WTC11 (cell line): ENCODE data around the gene GAL3ST3. TPM values are rescaled to one million over a fixed set of nuclear protein-coding genes. Genes with fewer than 3 reads are reported as not detected.

Source experiments
- ATAC-seq: fragments of 200-7000 bp; cut with Tn5 transposase; 2 replicates; pipeline ENCODE4 v1.10.0; 2021; ENCODE audit warnings: mild to moderate bottlenecking, moderate library complexity
- CTCF ChIA-PET: fragments of 300-600 bp; sonication (Branson Sonifier 250); formaldehyde crosslinking; loops from one replicate; lab custom pipeline; 2021; ENCODE audit warnings: antibody characterized with exemption; lab: Charles Lee
- POLR2A ChIA-PET: fragments of 350-600 bp; sonication (Branson Sonifier 250); formaldehyde crosslinking; loops from one replicate; lab custom pipeline; 2021; ENCODE audit warnings: antibody characterized with exemption; lab: Charles Lee
- DNase-seq: peaks from one replicate; pipeline ENCODE4 v3.0.0; 2021; ENCODE audit warnings: low spot score
- H3K27ac Mint-ChIP-seq: 2 replicates; pipeline ENCODE4 v1.8.0; 2021; ENCODE audit warnings: mixed read lengths
- H3K27me3 Mint-ChIP-seq: 2 replicates; pipeline ENCODE4 v1.8.0; 2021; ENCODE audit warnings: low read depth, mild to moderate bottlenecking, moderate library complexity, mixed read lengths
- H3K36me3 Mint-ChIP-seq: 2 replicates; pipeline ENCODE4 v1.8.0; 2021; ENCODE audit warnings: mixed read lengths
- H3K4me1 Mint-ChIP-seq: 2 replicates; pipeline ENCODE4 v1.8.0; 2022; ENCODE audit warnings: mixed read lengths
- H3K4me3 Mint-ChIP-seq: 2 replicates; pipeline ENCODE4 v1.8.0; 2021; ENCODE audit warnings: mild to moderate bottlenecking, moderate library complexity, mixed read lengths
- H3K9me3 Mint-ChIP-seq: 2 replicates; pipeline ENCODE4 v1.8.0; 2021; ENCODE audit warnings: mixed read lengths
- E2F4 ChIP-seq: sonication (generic); formaldehyde crosslinking; IDR thresholded peaks from 2 replicates; pipeline ENCODE4 v1.8.1; 2022; ENCODE audit warnings: low read depth, mild to moderate bottlenecking, moderate library complexity, missing genetic modification reagents, borderline replicate concordance
- ESRRA ChIP-seq: sonication (generic); formaldehyde crosslinking; IDR thresholded peaks from 2 replicates; pipeline ENCODE4 v1.8.1; 2022; ENCODE audit warnings: mild to moderate bottlenecking, missing genetic modification reagents, borderline replicate concordance
- FOXK1 ChIP-seq: sonication (generic); formaldehyde crosslinking; IDR thresholded peaks from 2 replicates; pipeline ENCODE4 v1.8.0; 2022; ENCODE audit warnings: mild to moderate bottlenecking, moderate library complexity, missing genetic modification reagents
- FOXP1 ChIP-seq: sonication (generic); formaldehyde crosslinking; IDR thresholded peaks from 2 replicates; pipeline ENCODE4 v1.8.0; 2022; ENCODE audit warnings: missing genetic modification reagents, mild to moderate bottlenecking, moderate library complexity, borderline replicate concordance
- GRHL2 ChIP-seq: fragments of 250-450 bp; sonication (Bioruptor Pico); IDR thresholded peaks from 2 replicates; pipeline ENCODE4 v1.8.0; 2022; ENCODE audit warnings: mild to moderate bottlenecking, moderate library complexity; ENCODE audit not compliant: insufficient replicate concordance, severe bottlenecking
- HMGXB4 ChIP-seq: sonication (generic); formaldehyde crosslinking; IDR thresholded peaks from 2 replicates; pipeline ENCODE4 v1.8.1; 2023; ENCODE audit warnings: mild to moderate bottlenecking, moderate library complexity, missing genetic modification reagents
- NFATC4 ChIP-seq: fragments of 250-450 bp; sonication (Bioruptor Pico); IDR thresholded peaks from 2 replicates; pipeline ENCODE4 v1.9.0; 2021; ENCODE audit warnings: mild to moderate bottlenecking
- NR2C2 ChIP-seq: sonication (generic); formaldehyde crosslinking; IDR thresholded peaks from 2 replicates; pipeline ENCODE4 v1.8.0; 2022; ENCODE audit warnings: mild to moderate bottlenecking, missing genetic modification reagents
- SP1 ChIP-seq: sonication (generic); formaldehyde crosslinking; conservative IDR thresholded peaks from 2 replicates; pipeline ENCODE4 v1.8.1; 2022; ENCODE audit warnings: missing genetic modification reagents
- ZNF416 ChIP-seq: fragments of 250-450 bp; sonication (Bioruptor Pico); IDR thresholded peaks from 2 replicates; pipeline ENCODE4 v1.9.0; 2021; ENCODE audit warnings: mild to moderate bottlenecking, inconsistent platforms
- total RNA-seq: library from RNA; stranded (reverse); gene quantifications from 3 replicates; pipeline ENCODE4 v1.2.3, GENCODE V29; 2021
- TF ChIP-seq, protein P1 (sequence below): fragments of 250-450 bp; sonication (Bioruptor Pico); IDR thresholded peaks from 2 replicates; pipeline ENCODE4 v1.9.0; 2021; ENCODE audit warnings: mild to moderate bottlenecking, borderline replicate concordance
- TF ChIP-seq, protein P2 (sequence below): sonication (generic); formaldehyde crosslinking; IDR thresholded peaks from 2 replicates; pipeline ENCODE4 v1.8.1; 2023; ENCODE audit warnings: mild to moderate bottlenecking, missing genetic modification reagents
- TF ChIP-seq, protein P3 (sequence below): sonication (generic); formaldehyde crosslinking; IDR thresholded peaks from 2 replicates; pipeline ENCODE4 v1.8.1; 2022; ENCODE audit warnings: missing genetic modification reagents, borderline replicate concordance
- TF ChIP-seq, protein P4 (sequence below): fragments of 250-450 bp; sonication (Bioruptor Pico); IDR thresholded peaks from 2 replicates; pipeline ENCODE4 v1.9.0; 2021; ENCODE audit warnings: mild to moderate bottlenecking
- TF ChIP-seq, protein P5 (sequence below): fragments of 250-450 bp; sonication (Bioruptor Pico); IDR thresholded peaks from 2 replicates; pipeline ENCODE4 v1.9.0; 2021; ENCODE audit warnings: moderate library complexity, mild to moderate bottlenecking, inconsistent platforms, borderline replicate concordance

Gene GAL3ST3
- total RNA-seq, 1 experiment from 2014 or later, result 21.3 TPM

DNA sequence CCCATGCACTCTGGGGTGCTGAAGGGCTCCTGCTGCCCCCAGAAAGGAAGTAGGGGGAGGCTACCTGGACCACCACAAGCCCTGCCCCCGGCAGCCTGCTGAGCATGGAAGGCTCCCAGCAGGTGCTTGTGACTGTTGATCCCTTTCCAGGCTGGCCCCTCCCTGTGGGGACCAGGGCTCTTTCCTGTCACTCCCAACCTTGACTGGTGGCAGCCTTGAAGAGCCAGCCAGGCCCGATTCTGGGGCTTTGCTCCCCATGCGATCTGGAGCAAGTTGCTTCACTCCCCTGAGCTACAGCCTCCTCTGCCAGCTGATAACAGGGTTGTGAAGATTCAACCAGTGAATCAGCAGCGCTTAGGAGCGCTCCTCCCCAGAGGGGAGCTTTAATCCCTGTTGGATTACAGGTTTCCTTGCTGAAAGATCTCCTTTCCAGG is 41.7 kb downstream of the GAL3ST3 start:
- ChIA-PET POLR2A (no interaction called here), CTCF (interaction anchor here (0.6 to 1.7 kb wide), 5 partner anchors 14 to 227 kb away, joined by 4 to 6 read pairs (median 4); no protein-coding TSS in a partner anchor)
- Mint-ChIP-seq H3K27ac (no peak overlapping the region), H3K36me3 (peaks cover 15% of the 10 kb centered on the region), H3K4me1 (peaks cover 17% of the 10 kb centered on the region), H3K4me3 (no peak overlapping the region), H3K27me3 (peaks cover 19% of the 10 kb centered on the region), H3K9me3 (no peaks in the 10 kb centered on the region)
- DNase-seq, result no peak
- TF ChIP-seq GRHL2, result no peak
- TF ChIP-seq FOXK1 (CRISPR knock-in tag), result no peak
- TF ChIP-seq, protein P1, sequence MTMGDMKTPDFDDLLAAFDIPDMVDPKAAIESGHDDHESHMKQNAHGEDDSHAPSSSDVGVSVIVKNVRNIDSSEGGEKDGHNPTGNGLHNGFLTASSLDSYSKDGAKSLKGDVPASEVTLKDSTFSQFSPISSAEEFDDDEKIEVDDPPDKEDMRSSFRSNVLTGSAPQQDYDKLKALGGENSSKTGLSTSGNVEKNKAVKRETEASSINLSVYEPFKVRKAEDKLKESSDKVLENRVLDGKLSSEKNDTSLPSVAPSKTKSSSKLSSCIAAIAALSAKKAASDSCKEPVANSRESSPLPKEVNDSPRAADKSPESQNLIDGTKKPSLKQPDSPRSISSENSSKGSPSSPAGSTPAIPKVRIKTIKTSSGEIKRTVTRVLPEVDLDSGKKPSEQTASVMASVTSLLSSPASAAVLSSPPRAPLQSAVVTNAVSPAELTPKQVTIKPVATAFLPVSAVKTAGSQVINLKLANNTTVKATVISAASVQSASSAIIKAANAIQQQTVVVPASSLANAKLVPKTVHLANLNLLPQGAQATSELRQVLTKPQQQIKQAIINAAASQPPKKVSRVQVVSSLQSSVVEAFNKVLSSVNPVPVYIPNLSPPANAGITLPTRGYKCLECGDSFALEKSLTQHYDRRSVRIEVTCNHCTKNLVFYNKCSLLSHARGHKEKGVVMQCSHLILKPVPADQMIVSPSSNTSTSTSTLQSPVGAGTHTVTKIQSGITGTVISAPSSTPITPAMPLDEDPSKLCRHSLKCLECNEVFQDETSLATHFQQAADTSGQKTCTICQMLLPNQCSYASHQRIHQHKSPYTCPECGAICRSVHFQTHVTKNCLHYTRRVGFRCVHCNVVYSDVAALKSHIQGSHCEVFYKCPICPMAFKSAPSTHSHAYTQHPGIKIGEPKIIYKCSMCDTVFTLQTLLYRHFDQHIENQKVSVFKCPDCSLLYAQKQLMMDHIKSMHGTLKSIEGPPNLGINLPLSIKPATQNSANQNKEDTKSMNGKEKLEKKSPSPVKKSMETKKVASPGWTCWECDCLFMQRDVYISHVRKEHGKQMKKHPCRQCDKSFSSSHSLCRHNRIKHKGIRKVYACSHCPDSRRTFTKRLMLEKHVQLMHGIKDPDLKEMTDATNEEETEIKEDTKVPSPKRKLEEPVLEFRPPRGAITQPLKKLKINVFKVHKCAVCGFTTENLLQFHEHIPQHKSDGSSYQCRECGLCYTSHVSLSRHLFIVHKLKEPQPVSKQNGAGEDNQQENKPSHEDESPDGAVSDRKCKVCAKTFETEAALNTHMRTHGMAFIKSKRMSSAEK, result no peak
- TF ChIP-seq ESRRA (CRISPR knock-in tag), result no peak
- TF ChIP-seq, protein P2, sequence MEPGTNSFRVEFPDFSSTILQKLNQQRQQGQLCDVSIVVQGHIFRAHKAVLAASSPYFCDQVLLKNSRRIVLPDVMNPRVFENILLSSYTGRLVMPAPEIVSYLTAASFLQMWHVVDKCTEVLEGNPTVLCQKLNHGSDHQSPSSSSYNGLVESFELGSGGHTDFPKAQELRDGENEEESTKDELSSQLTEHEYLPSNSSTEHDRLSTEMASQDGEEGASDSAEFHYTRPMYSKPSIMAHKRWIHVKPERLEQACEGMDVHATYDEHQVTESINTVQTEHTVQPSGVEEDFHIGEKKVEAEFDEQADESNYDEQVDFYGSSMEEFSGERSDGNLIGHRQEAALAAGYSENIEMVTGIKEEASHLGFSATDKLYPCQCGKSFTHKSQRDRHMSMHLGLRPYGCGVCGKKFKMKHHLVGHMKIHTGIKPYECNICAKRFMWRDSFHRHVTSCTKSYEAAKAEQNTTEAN, result no peak
- TF ChIP-seq ZNF416 (CRISPR knock-in tag), result no peak
- ATAC-seq, result peak; percentile 3; the same call in 1 of the 2 replicates

- Mint-ChIP-seq H3K27me3 (peaks cover 16% of the 10 kb centered on the region), H3K27ac (peak overlapping the region; percentile 68), H3K9me3 (no peaks in the 10 kb centered on the region), H3K4me1 (peaks cover 17% of the 10 kb centered on the region), H3K36me3 (peaks cover 16% of the 10 kb centered on the region), H3K4me3 (no peak overlapping the region)
- DNase-seq, result no peak
- ChIA-PET POLR2A (interaction anchor here (0.6 kb wide), 1 partner anchor 17 kb away, joined by 7 read pairs; no protein-coding TSS in a partner anchor), CTCF (interaction anchor here (0.6 to 1.7 kb wide), 4 partner anchors 15 to 227 kb away, joined by 4 to 5 read pairs (median 4); no protein-coding TSS in a partner anchor)
- TF ChIP-seq SP1 (CRISPR knock-in tag), result no peak
- TF ChIP-seq, protein P3, sequence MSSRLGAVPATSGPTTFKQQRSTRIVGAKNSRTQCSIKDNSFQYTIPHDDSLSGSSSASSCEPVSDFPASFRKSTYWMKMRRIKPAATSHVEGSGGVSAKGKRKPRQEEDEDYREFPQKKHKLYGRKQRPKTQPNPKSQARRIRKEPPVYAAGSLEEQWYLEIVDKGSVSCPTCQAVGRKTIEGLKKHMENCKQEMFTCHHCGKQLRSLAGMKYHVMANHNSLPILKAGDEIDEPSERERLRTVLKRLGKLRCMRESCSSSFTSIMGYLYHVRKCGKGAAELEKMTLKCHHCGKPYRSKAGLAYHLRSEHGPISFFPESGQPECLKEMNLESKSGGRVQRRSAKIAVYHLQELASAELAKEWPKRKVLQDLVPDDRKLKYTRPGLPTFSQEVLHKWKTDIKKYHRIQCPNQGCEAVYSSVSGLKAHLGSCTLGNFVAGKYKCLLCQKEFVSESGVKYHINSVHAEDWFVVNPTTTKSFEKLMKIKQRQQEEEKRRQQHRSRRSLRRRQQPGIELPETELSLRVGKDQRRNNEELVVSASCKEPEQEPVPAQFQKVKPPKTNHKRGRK (CRISPR knock-in tag), result no peak
- TF ChIP-seq, protein P4, sequence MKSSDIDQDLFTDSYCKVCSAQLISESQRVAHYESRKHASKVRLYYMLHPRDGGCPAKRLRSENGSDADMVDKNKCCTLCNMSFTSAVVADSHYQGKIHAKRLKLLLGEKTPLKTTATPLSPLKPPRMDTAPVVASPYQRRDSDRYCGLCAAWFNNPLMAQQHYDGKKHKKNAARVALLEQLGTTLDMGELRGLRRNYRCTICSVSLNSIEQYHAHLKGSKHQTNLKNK (CRISPR knock-in tag), result no peak
- TF ChIP-seq E2F4, result no peak
- TF ChIP-seq NFATC4 (CRISPR knock-in tag), result no peak
- TF ChIP-seq HMGXB4, result no peak
- no peak for TF ChIP-seq FOXP1 (CRISPR knock-in tag)
- TF ChIP-seq NR2C2 (CRISPR knock-in tag), result no peak
- TF ChIP-seq, protein P5, sequence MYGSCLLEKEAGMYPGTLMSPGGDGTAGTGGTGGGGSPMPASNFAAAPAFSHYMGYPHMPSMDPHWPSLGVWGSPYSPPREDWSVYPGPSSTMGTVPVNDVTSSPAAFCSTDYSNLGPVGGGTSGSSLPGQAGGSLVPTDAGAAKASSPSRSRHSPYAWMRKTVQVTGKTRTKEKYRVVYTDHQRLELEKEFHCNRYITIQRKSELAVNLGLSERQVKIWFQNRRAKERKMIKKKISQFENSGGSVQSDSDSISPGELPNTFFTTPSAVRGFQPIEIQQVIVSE (CRISPR knock-in tag), result no peak
- ATAC-seq, result no peak
Measured at GRCh38 chr11:66006891-66007176, 42.1 kb downstream of the GAL3ST3 start.
